ENCODE measurements around the gene CREBL2.

Gene CREBL2

DNA sequence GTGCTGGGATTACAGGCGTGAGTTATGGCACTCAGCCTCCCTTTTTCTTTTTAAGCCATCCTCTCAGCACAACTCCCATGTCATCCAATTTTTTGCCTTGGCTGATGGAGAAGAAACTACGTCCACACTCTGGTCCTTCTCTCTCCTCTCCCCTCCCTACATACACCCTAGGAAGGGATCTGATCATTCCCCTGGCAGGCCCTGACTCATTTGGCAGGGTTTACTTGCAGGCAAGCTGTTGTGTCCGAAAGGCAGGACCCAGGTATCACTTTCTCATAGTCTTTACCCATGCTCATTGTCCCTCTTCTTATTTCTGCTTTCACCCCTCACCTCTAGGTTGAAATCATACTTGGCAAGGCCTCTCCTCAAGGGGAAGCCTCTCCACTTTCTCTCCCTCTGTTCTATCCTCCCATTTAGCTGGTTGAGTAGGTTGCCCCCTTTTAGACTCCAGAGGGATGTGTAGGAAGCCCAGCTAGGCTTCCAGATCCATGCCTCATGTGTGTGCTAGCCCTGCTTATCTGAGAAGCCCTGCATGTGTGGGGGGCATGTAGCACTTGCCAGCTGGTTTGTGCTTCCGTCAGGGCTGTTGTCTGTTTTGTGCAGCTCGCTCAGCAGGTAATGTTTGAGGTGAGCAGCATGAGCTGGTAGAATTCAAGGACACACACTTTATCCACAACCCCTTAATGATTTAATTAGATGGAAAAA, 69.5 kb downstream of the CREBL2 start:
- DNase-seq (ENCODE audit: low read depth), result no peak

DNA sequence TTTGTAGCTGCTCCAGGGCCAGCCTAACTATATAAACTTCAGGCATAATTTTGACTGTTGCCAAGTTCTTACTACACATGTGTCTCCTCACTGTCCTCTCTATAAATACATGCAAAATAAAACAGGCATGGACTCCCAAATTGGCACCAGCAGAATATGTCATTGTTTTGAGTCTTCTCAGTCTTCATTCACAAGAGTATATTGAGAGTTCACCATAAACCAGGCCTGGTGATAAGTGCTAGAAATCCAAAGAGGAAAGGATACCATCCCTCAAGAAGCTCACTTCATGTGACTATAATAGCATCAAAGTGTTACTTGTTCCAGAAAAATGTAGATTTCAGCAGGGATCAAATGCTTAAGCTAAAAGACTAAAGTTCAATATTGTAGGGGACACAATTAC, 70.6 kb downstream of the CREBL2 start:
- no peak for DNase-seq (ENCODE audit: low read depth)

DNA sequence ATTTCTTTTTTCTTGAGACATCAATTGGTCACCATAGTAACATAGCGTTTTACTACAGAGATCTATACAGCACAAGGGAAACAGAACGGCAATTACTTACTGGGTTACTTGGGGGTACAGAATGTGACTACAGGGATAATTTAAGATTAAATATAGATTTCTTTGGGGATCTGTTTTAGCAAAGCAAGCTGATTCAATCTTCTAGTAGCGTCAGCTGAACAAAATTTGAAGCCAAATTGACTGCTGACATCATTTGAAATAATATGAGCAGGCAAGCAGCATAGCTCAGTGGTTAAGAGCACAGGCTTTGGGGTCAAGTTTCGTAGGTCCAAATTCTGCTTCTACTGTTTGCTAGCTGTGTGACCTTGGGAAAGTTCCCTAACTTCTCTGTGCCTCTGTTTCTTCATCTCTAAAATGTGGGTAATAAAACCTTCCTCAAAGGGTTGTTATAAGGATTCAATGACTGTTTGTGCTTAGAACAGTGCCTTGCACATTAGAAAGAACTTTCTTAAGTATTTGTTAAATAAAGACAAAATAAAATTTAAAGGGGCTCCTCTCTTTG, 71.5 kb downstream of the CREBL2 start:
- DNase-seq (ENCODE audit: low read depth), result no peak

DNA sequence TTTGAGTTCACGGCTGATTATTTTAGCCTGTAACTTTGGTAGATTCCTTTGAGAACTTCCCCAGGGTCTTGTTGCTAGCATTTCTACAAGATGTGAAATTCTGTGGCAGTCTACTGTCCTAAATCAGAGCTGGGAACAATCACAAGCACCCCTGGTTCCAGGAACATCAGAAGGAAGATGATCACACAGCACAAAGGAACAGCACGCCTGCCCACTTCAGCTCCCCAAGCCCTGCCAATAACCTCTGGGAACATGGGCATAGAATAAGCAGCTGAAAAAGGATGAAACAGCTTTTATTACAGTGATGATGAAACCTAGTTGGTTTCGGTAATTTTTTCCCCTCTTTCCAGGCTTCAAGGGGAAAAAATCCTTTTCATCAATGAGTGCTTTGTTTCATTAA, 72.0 kb downstream of the CREBL2 start:
- no peak for DNase-seq (ENCODE audit: low read depth)

DNA sequence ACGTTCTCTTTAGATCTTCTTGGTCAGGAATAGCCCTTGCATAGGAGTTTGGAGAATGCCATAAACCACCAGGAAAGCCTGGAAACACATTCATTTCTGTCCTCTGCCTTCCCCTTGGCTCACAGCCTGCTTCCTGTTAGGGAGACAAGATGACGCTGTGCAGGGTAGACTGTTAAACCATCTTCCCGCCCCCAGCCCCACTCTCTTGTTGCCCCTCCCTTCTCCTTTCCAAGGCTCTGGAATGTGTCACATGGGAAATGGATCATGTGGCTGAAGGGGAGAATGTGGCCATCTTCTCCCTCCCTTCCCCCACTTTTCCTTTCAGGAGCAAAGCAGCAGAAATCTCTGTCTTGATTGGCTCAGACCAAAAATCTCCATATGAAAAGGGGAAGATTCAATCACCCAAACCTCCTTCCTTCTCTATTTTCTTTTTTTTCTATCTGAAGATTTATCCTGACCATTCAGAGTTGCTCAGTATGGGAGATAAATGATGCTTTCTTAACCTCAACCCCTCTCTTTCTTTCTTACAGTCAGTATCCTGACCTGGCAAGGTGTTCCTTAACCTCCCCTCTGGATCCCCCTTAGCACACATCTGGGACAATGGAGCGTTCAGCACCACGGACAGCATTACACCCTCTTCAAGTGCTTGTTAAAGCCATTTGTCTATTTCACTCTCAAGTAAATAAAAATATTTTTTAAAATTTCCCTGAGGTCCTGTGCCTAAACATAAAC, 72.9 kb downstream of the CREBL2 start:
- peak; percentile 17 for DNase-seq (ENCODE audit: low read depth)

DNA sequence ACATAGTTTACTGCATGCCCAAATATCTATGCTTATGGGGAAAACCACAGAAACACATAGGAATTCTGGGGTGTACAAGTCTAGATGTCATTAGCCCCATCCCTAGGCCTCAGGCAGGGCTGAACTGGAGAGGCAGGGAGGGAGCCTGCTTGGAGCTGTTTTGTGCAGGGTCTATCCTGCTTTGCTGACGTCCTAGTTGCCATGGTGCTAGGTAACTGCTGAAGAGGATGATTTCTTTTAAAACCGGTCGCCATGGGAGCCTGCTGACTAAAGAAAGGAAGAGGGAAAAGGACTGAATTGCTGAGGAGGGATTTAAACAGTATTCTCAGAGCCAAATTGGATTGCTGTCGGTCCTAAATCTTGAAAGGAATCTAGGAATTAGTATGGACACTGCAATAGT, 73.6 kb downstream of the CREBL2 start:
- no peak for DNase-seq (ENCODE audit: low read depth)

DNA sequence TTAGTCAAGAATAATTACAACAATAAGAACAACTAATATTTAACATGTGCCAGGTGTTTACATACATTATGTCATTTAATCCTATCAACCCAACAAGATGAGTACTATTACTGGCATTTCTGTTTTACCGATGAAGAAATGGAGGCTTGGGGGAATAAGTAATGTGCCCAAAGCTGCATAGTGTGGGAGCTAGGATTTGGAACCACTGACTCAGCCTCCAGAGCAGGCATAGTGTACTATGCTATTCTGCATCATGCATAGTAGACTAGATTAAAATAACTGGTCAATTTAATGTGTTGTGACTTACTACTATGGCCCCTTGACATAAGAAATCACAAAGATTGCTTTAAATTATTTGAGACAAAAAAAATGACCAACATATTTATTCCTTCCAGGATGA, 74.8 kb downstream of the CREBL2 start:
- DNase-seq (ENCODE audit: low read depth), result no peak

DNA sequence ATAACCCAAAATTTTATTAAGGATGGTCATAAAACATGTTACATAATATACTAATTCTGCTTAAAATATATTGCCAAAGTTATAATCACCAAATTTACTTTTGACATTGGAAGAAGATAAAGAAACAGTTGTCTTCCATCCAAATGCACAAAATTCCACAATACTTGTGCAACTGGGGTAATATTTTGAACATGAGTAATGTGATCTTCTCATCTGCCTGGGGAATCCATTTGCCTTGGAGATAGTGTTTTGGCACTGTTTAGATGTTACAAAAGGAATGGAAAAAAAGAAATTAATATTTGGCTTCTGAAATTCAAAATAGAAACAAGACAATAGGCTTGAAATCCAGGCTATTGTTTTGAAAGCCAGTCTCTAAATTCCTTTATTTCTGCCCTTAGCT, 75.2 kb downstream of the CREBL2 start:
- DNase-seq (ENCODE audit: low read depth), result peak; percentile 78

DNA sequence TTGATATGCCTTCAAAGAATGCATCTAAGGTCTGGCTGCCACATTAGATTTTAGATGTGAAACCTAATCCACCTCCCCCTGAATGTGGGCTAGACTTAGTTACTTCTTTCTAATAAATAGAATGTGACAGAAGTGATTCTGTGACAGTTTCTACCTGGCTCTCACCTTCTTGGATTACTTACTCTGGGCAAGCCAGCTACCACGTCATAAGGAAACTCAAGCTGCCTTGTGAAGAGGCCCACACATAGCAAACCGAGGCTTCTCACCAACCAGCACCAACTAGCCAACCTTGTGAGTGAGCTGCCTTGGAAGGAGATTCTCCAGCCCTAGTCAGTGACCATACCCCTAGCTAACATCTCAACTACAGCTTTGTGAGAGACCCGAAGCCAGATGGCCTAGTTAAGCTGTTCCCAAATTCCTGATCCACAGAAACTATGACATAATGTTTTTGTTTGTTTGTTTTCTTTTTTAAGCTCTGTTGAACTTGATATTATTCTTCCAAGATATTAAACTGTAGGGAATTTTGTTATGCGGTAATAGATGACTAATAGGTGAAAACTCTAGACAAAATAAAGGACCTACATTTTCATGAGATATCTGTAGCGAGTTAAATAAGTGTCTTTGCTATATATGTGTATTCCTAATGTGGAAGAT, 78.1 kb downstream of the CREBL2 start:
- DNase-seq (ENCODE audit: low read depth), result no peak

DNA sequence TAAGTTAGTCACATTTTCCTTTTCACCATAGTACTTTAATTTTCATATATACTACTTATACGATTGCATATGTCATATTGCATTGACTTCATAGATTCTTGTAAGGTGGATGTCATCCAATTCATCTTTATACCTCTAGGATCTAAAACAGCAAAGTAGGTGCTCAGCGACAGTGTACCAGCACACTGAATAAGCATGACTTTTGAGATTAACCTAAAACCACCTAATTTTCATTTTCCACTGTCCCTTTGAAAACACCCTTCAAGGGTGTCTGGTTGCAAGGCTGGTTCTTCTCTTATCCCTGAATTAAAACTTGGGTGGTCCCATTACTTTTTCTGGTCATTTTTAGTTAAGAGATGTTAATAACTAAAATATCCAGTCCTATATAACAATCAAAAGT, 79.9 kb downstream of the CREBL2 start:
- DNase-seq (ENCODE audit: low read depth), result no peak

DNA sequence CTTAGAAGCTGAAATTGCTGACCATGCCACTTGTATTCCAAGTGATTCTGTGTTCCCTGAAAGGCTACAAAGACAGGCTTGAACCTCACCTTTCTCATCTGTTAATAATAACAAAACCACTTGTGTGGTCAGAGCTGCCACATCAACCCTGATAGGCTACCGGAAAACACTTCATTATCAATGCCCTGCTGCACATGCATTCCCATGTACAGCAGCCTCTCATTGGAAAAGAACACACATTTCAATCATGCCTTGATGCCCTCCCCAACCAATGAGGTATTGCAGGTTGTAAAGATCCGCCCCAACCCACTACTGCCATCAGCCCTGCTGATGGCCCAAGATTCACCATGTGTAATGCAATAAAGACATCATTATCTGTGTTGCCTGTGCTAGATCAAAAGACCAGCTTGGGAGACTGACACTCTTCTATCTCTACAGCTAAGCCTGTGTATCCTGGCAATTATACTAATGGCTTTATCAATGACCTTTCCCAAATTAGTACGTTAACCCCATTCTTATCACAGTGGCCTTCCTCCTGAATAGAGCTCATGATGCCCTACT, 81.5 kb downstream of the CREBL2 start:
- DNase-seq (ENCODE audit: low read depth), result no peak

Data from fibroblast of gingiva (primary cell).